Retinal pigment epithelial cell (primary cell): ENCODE data around the gene GBA2.

Source experiments
- DNase-seq: peaks from one replicate; pipeline ENCODE4 v3.0.0-alpha.2; 2010; ENCODE audit warnings: low read depth
- H3K4me3 ChIP-seq: 2 replicates; pipeline ENCODE4 v1.5.1; 2011; ENCODE audit warnings: mild to moderate bottlenecking, low read length, control low read depth, moderate library complexity
- TF ChIP-seq, protein P1 (sequence below): conservative IDR thresholded peaks from 2 replicates; pipeline ENCODE4 v1.5.1; 2011; ENCODE audit warnings: low read depth, low read length, control low read depth, inconsistent platforms

GBA2 gene

DNA sequence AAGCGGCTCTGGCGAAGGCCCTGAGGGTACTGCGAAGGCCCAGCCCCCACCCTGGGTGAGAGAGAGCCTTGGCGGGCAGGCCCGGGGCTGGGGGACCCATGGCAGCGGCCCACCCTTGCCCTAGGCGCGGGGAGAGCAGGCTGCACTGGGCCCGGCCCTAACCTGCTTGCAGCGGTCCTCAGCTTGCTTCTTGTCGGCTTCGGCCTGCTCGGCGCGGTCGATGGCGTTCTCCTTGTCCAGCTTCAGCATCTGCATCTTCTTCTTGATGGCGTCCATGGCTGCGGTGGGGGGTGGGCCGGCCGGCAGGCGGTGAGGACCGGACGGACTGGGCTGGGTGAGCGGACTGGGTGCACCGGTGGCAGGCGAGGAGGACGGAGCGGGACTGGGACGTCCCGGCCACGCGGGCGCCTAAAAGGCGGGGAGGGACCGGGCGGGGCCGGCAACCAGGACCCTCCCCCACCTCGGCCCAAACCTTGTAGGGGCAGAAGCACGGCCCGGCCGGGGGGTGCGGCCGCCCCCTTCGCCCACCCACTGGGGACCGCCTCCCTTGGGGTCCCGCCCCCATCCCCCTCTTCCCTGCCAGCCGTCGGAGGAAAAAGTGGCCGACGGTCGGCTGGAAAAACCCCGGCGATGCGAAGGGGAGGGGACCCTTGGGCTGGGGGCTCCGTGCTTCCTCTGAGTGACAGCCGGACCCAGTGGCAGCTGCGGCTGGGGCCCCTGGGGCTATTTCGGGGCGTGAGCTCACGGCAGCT lies 59.3 kb downstream of the GBA2 start, which contains the start of gene TPM2:
TPM2 (minus strand) TSS at position 384 of the 752 bp plus-strand sequence; CDS start at position 276, 108 bp downstream.
- peak within 1 kb of the TSS; percentile 81 for H3K4me3 ChIP-seq
- TF ChIP-seq, protein P1, sequence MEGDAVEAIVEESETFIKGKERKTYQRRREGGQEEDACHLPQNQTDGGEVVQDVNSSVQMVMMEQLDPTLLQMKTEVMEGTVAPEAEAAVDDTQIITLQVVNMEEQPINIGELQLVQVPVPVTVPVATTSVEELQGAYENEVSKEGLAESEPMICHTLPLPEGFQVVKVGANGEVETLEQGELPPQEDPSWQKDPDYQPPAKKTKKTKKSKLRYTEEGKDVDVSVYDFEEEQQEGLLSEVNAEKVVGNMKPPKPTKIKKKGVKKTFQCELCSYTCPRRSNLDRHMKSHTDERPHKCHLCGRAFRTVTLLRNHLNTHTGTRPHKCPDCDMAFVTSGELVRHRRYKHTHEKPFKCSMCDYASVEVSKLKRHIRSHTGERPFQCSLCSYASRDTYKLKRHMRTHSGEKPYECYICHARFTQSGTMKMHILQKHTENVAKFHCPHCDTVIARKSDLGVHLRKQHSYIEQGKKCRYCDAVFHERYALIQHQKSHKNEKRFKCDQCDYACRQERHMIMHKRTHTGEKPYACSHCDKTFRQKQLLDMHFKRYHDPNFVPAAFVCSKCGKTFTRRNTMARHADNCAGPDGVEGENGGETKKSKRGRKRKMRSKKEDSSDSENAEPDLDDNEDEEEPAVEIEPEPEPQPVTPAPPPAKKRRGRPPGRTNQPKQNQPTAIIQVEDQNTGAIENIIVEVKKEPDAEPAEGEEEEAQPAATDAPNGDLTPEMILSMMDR: no peak
- DNase-seq: no peak

DNA sequence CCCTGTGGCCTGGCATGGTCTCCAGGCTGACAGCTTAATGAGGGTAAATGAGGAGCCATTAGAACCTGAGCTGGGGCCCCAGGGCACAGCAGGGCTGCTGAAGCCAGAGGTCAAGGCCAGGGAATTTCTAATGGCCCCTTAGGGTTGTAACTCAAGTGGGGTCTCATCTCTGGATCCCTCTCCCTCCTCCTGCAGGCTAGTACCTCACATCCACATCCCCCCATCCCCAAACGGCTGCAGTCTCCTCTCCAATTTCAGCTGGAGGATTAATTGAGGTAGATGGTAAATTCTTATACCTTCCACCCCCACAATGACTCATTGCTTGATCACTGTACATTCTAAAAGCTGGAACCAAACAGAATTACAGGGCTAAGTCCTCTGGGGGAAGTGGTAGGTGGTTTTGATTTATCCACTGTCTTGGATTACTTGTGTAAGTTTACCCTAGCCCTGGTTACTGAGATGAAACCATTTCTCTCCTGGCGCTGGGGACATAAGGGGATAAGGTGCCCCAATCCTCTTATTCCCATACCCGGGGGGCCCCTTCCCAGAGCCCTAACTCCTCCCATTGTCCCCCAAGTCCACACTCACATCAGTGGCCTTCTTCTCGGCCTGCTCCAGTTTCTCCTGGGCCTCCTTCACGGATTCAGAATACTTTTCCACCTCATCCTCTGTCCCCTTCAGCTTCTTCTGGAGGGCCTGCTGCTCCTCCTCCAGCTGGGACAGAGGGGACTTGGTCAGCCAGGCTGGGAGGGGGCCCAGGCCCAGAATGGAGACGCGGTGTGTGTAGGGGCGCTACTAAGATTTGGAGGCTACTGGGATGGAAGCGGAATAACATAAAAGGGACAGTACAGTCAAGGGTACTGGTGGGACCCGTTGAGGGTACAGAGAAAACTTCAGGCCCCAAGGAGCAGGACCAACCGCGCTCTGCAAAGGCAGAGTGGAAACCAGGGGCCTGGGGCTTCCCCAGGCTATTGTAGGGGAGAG lies 60.2 kb downstream of the GBA2 start:
- DNase-seq: peak; percentile 59

DNA sequence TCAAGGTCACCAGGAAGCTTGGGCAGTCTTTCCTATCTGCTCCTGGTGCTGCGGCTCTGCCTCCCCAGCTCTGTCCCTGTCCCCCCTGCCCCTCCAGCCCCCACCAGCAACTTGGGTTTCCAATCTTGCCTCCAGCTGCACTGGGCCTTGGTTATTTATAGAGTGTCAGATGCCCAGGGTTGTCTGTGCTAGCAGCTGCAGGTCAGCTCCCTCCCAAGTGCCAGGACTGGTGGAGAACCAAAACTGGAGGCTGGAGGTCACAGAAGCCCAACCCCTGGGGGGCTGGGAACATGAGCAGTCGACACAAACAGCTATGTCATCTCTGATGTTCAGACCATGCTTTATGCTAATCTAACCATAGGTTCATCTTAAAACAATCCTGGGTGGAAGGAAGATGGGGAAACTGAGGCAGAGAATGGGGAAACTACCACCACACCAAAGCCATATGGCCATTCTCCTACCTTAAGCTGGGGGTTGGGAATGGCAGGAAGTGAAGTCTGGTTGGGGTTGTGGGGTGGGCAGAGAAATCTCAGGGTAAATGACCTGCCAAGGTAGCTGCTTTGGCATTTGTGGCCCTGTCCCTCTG lies 61.0 kb downstream of the GBA2 start:
- H3K4me3 ChIP-seq: peak overlapping the region; percentile 81
- TF ChIP-seq, protein P1: no peak
- no peak for DNase-seq

More for the DNA sequence above, 60.2 kb downstream of the GBA2 start:
- TF ChIP-seq, protein P1: no peak
- H3K4me3 ChIP-seq: peak overlapping the region; percentile 81

DNA sequence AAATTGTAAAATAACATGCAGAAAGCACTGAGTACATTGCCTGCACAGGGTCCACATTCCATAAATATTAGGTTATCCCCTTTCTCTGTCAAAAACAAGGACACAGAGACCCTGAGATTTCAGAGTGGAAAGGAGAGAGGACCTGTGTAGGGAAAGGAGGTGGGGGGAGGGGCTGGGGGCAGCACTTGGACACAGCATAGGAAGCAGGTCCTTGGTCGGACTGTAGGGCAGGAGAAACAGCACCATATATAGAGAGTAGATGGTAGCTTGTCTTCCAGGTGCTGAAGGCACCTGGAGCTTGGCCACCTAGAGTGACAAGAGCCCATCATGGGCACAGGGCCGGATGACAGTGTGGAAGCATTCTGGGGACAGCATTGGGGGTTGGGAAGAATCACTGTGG lies 61.7 kb downstream of the GBA2 start:
- no peak for DNase-seq
- peak overlapping the region; percentile 81 for H3K4me3 ChIP-seq
- TF ChIP-seq, protein P1: no peak
